Endothelial cell of umbilical vein (primary cell): ENCODE measurements around the gene ZBTB22. TPM values are rescaled to one million over a fixed set of nuclear protein-coding genes. Genes with fewer than 3 reads are reported as not detected.

ENCODE experiments used
- BruUV-seq: library from RNA; stranded (reverse); fragments of 400-500 nt; replicated peaks from 2 replicates; lab custom pipeline; 2021; lab: Mats Ljungman, UMichigan
- CTCF ChIA-PET: fragments of 300-600, 350-600 bp; sonication (Branson Sonifier 250); formaldehyde crosslinking; loops from one replicate; lab custom pipeline; 2021; ENCODE audit warnings: antibody characterized with exemption, inconsistent platforms; lab: Charles Lee
- POLR2A ChIA-PET: fragments of 300-600, 350-600 bp; sonication (Branson Sonifier 250); formaldehyde crosslinking; loops from one replicate; lab custom pipeline; 2021; ENCODE audit warnings: antibody characterized with exemption, inconsistent platforms; lab: Charles Lee
- DNase-seq: peaks from one replicate; pipeline ENCODE4 v3.0.0-alpha.2; 2011; ENCODE audit warnings: low read depth, low spot score
- FAIRE-seq: peaks from 2 replicates; lab custom pipeline; 2011; peaks lifted over from hg19 to GRCh38; lab: Jason Lieb, UNC
- H2AFZ ChIP-seq: 2 replicates; pipeline ENCODE4 v1.6.0; 2012; ENCODE audit warnings: low read depth, low read length, control low read depth, inconsistent platforms
- H3K27ac ChIP-seq: 2 replicates; pipeline ENCODE4 v1.5.1; 2011; ENCODE audit warnings: low read depth, mild to moderate bottlenecking, control low read depth, low read length, moderate library complexity; ENCODE audit not compliant: insufficient read depth
- H3K27me3 ChIP-seq, 2 experiments: 2 replicates each; pipeline versions ENCODE4 v1.6.0 to v1.6.1; 2011; ENCODE audit warnings: low read length in 2 of 2, mixed read lengths in 1 of 2; ENCODE audit not compliant: control insufficient read depth in 2 of 2, insufficient read depth in 2 of 2
- H3K36me3 ChIP-seq, 2 experiments: 2 replicates in 1 of 2; 3 replicates in 1 of 2; pipeline ENCODE4 v1.5.1; 2011; ENCODE audit warnings: low read length in 2 of 2, mild to moderate bottlenecking in 1 of 2, moderate library complexity in 1 of 2; ENCODE audit not compliant: control insufficient read depth in 2 of 2, insufficient read depth in 2 of 2; ENCODE audit errors: extremely low read depth in 1 of 2
- H3K4me1 ChIP-seq: 3 replicates; pipeline ENCODE4 v1.5.1; 2011; ENCODE audit warnings: mild to moderate bottlenecking, low read length; ENCODE audit not compliant: control insufficient read depth, insufficient read depth; ENCODE audit errors: extremely low read depth
- H3K4me2 ChIP-seq: 2 replicates; pipeline ENCODE4 v1.6.1; 2011; ENCODE audit warnings: low read length, control low read depth, mixed read lengths; ENCODE audit not compliant: insufficient read depth
- H3K4me3 ChIP-seq, 3 experiments: fragments of 200-600 bp in 1 of 3; sonication (generic), shearing (Covaris generic) in 1 of 3; replicated peaks in 1 of 3; 2 replicates each; pipeline ENCODE4 v1.5.1; 2011 to 2016; ENCODE audit warnings: control low read depth in 3 of 3, low read length in 3 of 3, mild to moderate bottlenecking in 2 of 3, inconsistent platforms in 1 of 3, low read depth in 1 of 3, moderate library complexity in 1 of 3; ENCODE audit not compliant: insufficient read depth in 1 of 3
- H3K79me2 ChIP-seq: 2 replicates; pipeline ENCODE4 v1.6.0; 2012; ENCODE audit warnings: low read length, inconsistent platforms; ENCODE audit not compliant: control insufficient read depth, insufficient read depth
- H3K9ac ChIP-seq: replicated peaks from 2 replicates; pipeline ENCODE3; 2011; ENCODE audit warnings: low read length, control low read depth; ENCODE audit not compliant: insufficient read depth; ENCODE audit errors: extremely low read depth
- H3K9me1 ChIP-seq: replicated peaks from 3 replicates; pipeline ENCODE4 v1.6.0; 2011; ENCODE audit warnings: mild to moderate bottlenecking, low read length; ENCODE audit not compliant: control insufficient read depth, insufficient read depth; ENCODE audit errors: extremely low read depth
- H3K9me3 ChIP-seq: replicated peaks from 2 replicates; pipeline ENCODE4 v1.5.1; 2012; ENCODE audit warnings: low read length, inconsistent platforms; ENCODE audit not compliant: control insufficient read depth, insufficient read depth
- H4K20me1 ChIP-seq: replicated peaks from 2 replicates; pipeline ENCODE3; 2011; ENCODE audit warnings: mild to moderate bottlenecking, low read length; ENCODE audit not compliant: control insufficient read depth, insufficient read depth; ENCODE audit errors: extremely low read depth
- EZH2 ChIP-seq: IDR thresholded peaks from 2 replicates; pipeline ENCODE4 v1.6.1; 2012; ENCODE audit warnings: borderline replicate concordance, low read depth, mild to moderate bottlenecking, moderate library complexity, low read length, inconsistent platforms; ENCODE audit not compliant: severe bottlenecking
- FOS ChIP-seq: IDR thresholded peaks from 2 replicates; pipeline ENCODE4 v1.6.1; 2011; ENCODE audit warnings: mild to moderate bottlenecking, low read length, moderate library complexity, borderline replicate concordance; ENCODE audit not compliant: insufficient read depth
- GATA2 ChIP-seq: IDR thresholded peaks from 2 replicates; pipeline ENCODE4 v1.7.0; 2011; ENCODE audit warnings: low read depth, mild to moderate bottlenecking, moderate library complexity, mixed read lengths, low read length; ENCODE audit not compliant: insufficient read length, insufficient read depth
- JUN ChIP-seq: IDR thresholded peaks from 2 replicates; pipeline ENCODE4 v1.6.1; 2011; ENCODE audit warnings: borderline replicate concordance, low read depth; ENCODE audit not compliant: insufficient read length, insufficient read depth
- MYC ChIP-seq: IDR thresholded peaks from one replicate; pipeline ENCODE4 v1.6.1; 2011; ENCODE audit warnings: mild to moderate bottlenecking, low read depth, low read length
- POLR2A ChIP-seq: IDR thresholded peaks from 2 replicates; pipeline ENCODE4 v1.6.1; 2012; ENCODE audit warnings: low read depth, mild to moderate bottlenecking, control low read depth, low read length
- POLR2AphosphoS5 ChIP-seq: IDR thresholded peaks from 2 replicates; pipeline ENCODE4 v1.6.1; 2012; ENCODE audit warnings: low read depth, mild to moderate bottlenecking, control low read depth, low read length, moderate library complexity; ENCODE audit not compliant: insufficient read depth
- dilution Hi-C: fragments of 300-500 bp; cut with MboI; formaldehyde crosslinking; loops from one replicate; pipeline ENCODE4 v1.15.0; 2019; ENCODE audit warnings: low sequenced_read_pairs; ENCODE audit not compliant: extremely low pct_ligation_motif_present
- intact Hi-C: fragments of 100-400 bp; cut with micrococcal nuclease; formaldehyde crosslinking; loops from one replicate; pipeline ENCODE4 v1.10.0; 2022
- polyA plus RNA-seq, 4 experiments: library from polyadenylated mRNA; depleted of rRNA in 3 of 4; stranded (reverse) in 3 of 4; unstranded in 1 of 4; fragments of >200 nt; gene quantifications; 2 replicates each; pipeline versions ENCODE4 v1.2.1 to v1.2.3, GENCODE V29; 2011 to 2012; ENCODE audit warnings: missing spikeins in 1 of 4
- total RNA-seq: library from RNA; stranded (reverse); gene quantifications from 2 replicates; pipeline ENCODE4 v1.2.3, GENCODE V29; 2021
- TF ChIP-seq, protein P1 (sequence below), 2 donors: IDR thresholded peaks; 1 replicate in 1 of 2; 2 replicates in 1 of 2; pipeline ENCODE4 v1.5.1; 2011; ENCODE audit warnings: low read length in 2 of 2, mild to moderate bottlenecking in 2 of 2, moderate library complexity in 2 of 2, control low read depth in 1 of 2, inconsistent platforms in 1 of 2, low read depth in 1 of 2; ENCODE audit not compliant: insufficient read depth in 1 of 2; ENCODE audit errors: extremely low read depth in 1 of 2
- TF ChIP-seq, protein P2 (sequence below): IDR thresholded peaks from 2 replicates; pipeline ENCODE4 v1.6.1; 2011; ENCODE audit not compliant: insufficient read depth, insufficient read length

The ZBTB22 gene
- total and polyA plus RNA-seq, 2 donors (not counting 3 experiments of a cell fraction or from before 2014, with no cell fraction given), result 12.6 to 15.4 TPM

DNA sequence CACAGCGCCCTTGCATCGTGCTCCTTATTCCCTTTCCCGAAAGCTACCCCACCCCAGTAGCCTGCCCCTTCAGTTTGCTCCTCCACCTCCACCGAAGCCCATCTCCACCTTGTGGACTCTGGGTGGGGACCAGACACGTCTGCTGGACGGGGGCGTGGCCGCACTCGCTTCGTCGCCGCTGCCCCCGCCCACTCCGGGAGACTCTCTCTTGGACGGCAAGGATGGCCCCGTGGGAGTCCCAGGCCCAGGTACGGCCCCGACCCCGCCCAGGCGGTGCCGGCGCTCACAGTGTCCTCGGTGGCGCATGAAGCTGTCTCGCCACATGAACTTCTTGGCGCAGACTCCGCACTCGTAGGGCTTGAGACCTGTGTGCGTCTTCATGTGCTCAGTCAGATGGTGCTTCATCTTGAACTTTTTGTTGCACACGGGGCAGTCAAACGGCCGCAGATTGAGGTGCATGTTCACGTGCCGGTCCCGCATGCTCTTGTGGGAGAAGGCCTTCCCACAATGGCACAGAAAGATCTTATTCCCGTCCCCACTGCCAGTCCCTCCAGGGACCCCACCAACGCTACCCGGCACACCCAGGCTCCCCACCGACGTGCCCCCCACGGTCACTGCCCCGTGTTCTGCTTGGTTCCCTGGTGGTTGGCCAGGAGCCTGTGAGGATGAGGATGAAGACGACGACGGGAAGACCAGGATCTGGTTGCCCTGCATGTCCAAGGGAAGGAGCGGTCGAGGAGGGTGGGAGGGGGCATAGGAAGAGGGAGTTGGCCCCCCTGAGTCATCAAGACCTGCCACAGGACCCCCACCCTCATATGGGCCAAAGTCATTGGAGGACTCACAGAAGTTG is 2.4 kb downstream of the ZBTB22 start:
- CTCF ChIA-PET, result no interaction called here
- H3K9ac ChIP-seq, result no peak overlapping the region

More for the DNA sequence above, 2.4 kb downstream of the ZBTB22 start:
- peaks cover 5 to 15% of the 10 kb centered on the region in 2 experiments for H3K36me3 ChIP-seq
- H3K4me3 ChIP-seq, result peak overlapping the region in 2 of 3 experiments; percentile 65 to 96
- intact Hi-C loops (loop anchor here (1.0 to 10.0 kb wide), 3 partner anchors 16 to 260 kb away; partner anchors contain the start of genes HSD17B8, RXRB and SLC39A7), dilution Hi-C loops (no loop called here)
- TF ChIP-seq GATA2, result no peak
- TF ChIP-seq MYC, result no peak
- TF ChIP-seq JUN, result no peak
- TF ChIP-seq POLR2AphosphoS5, result no peak
- TF ChIP-seq EZH2, result no peak
- TF ChIP-seq POLR2A, result no peak
- no peak for TF ChIP-seq FOS
- TF ChIP-seq, protein P1, sequence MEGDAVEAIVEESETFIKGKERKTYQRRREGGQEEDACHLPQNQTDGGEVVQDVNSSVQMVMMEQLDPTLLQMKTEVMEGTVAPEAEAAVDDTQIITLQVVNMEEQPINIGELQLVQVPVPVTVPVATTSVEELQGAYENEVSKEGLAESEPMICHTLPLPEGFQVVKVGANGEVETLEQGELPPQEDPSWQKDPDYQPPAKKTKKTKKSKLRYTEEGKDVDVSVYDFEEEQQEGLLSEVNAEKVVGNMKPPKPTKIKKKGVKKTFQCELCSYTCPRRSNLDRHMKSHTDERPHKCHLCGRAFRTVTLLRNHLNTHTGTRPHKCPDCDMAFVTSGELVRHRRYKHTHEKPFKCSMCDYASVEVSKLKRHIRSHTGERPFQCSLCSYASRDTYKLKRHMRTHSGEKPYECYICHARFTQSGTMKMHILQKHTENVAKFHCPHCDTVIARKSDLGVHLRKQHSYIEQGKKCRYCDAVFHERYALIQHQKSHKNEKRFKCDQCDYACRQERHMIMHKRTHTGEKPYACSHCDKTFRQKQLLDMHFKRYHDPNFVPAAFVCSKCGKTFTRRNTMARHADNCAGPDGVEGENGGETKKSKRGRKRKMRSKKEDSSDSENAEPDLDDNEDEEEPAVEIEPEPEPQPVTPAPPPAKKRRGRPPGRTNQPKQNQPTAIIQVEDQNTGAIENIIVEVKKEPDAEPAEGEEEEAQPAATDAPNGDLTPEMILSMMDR (IDR thresholded peaks at IDR 0.05; ENCODE audit: extremely low read depth in 1 of 2, insufficient read depth in 1 of 2, low read depth in 1 of 2, low read length in 2 of 2), result no peak
- TF ChIP-seq, protein P2, sequence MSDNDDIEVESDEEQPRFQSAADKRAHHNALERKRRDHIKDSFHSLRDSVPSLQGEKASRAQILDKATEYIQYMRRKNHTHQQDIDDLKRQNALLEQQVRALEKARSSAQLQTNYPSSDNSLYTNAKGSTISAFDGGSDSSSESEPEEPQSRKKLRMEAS, result no peak
- H3K4me2 ChIP-seq, result peak overlapping the region; percentile 81
- H3K27ac ChIP-seq, result peak overlapping the region; percentile 48
- no peaks in the 10 kb centered on the region for H3K9me1 ChIP-seq
- H3K4me1 ChIP-seq, result peaks cover 37% of the 10 kb centered on the region
- FAIRE-seq (no peak), DNase-seq (peak; percentile 42)
- H2AFZ ChIP-seq, result no peak overlapping the region
- POLR2A ChIA-PET, result no interaction called here
- BruUV-seq, result no TSS peak
- H4K20me1 ChIP-seq, result no peaks in the 10 kb centered on the region
- no peaks in the 10 kb centered on the region for H3K9me3 ChIP-seq
- H3K79me2 ChIP-seq, result peaks cover 30% of the 10 kb centered on the region
- H3K27me3 ChIP-seq, result no peaks in the 10 kb centered on the region
